Stomach (tissue), 9 donors: ENCODE data around the gene GPC6. TPM values are rescaled to one million over a fixed set of nuclear protein-coding genes. Genes with fewer than 3 reads are reported as not detected.

Experiments used
- DNase-seq, 2 donors: peaks; one replicate each; pipeline versions ENCODE4 v3.0.0 to v3.0.0-alpha.2; 2013 to 2019
- H3K27ac ChIP-seq, 5 donors: fragments of 200-600 bp in 4 of 5; sonication (generic) in 4 of 5; one replicate each; pipeline ENCODE4 v1.5.1; 2013 to 2019; ENCODE audit warnings: mild to moderate bottlenecking in 1 of 5, moderate library complexity in 1 of 5
- H3K27me3 ChIP-seq, 3 donors: fragments of 200-600 bp; sonication (generic); one replicate each; pipeline ENCODE4 v1.5.1; 2017 to 2019; ENCODE audit warnings: mixed run types in 1 of 3
- H3K36me3 ChIP-seq, 4 donors: fragments of 200-600 bp; sonication (generic); 1 replicate in 3 of 4; 2 replicates in 1 of 4; pipeline ENCODE4 v1.5.1; 2016 to 2019
- H3K4me1 ChIP-seq, 4 donors: fragments of 200-600 bp; sonication (generic); one replicate each; pipeline ENCODE4 v1.5.1; 2016 to 2019
- H3K4me3 ChIP-seq, 4 donors: fragments of 200-600 bp; sonication (generic) in 3 of 4; one replicate each; pipeline ENCODE4 v1.5.1; 2016 to 2019; ENCODE audit warnings: mild to moderate bottlenecking in 1 of 4
- H3K9me3 ChIP-seq, 4 donors: fragments of 200-600 bp; sonication (generic); one replicate each; pipeline ENCODE4 v1.5.1; 2016 to 2019
- EP300 ChIP-seq: sonication (generic); formaldehyde crosslinking; IDR thresholded peaks from one replicate; pipeline ENCODE4 v1.6.1; 2017; ENCODE audit warnings: antibody characterized with exemption
- POLR2A ChIP-seq, 4 donors: fragments of 450-650 bp; IDR thresholded peaks; one replicate each; pipeline ENCODE4 v1.6.1; 2016; ENCODE audit warnings: antibody characterized with exemption in 4 of 4, control low read depth in 2 of 4, mild to moderate bottlenecking in 1 of 4, moderate library complexity in 1 of 4
- POLR2AphosphoS5 ChIP-seq, 3 donors: sonication (generic); formaldehyde crosslinking; IDR thresholded peaks; one replicate each; pipeline ENCODE4 v1.6.1; 2016; ENCODE audit warnings: antibody characterized with exemption in 3 of 3
- WGBS, 5 donors: extraction: QIAGEN DNeasy Blood & Tissue Kit in 3 of 5; methylation state at CpG; one replicate each; pipeline versions ENCODE4 v1.1.5 to v1.1.7; 2013 to 2018; 5-methylcytosine and 5-hydroxymethylcytosine counted together
- intact Hi-C: fragments of 100-400 bp; cut with DNase I; formaldehyde crosslinking; loops from one replicate; pipeline ENCODE4 v1.15.1; 2023; ENCODE audit warnings: low total_unique reads
- polyA plus RNA-seq, 3 donors: library from polyadenylated mRNA; stranded (reverse); fragments of 200-250 nt; gene quantifications; one replicate each; pipeline ENCODE4 v1.2.3, GENCODE V29; 2013
- total RNA-seq, 5 donors: library from RNA; depleted of rRNA; stranded (reverse); fragments of >200 nt; gene quantifications; one replicate each; pipeline versions ENCODE4 v1.1.0 to v1.2.3, GENCODE V29; 2014 to 2016
- TF ChIP-seq, protein P1 (sequence below), 7 experiments: fragments of 450-650 bp in 4 of 7; fragments of 200-600 bp in 3 of 7; sonication (generic) in 3 of 7; IDR thresholded peaks; one replicate each; pipeline ENCODE4 v1.5.1; 2016 to 2019; ENCODE audit warnings: antibody characterized with exemption in 7 of 7, control low read depth in 2 of 7, mild to moderate bottlenecking in 1 of 7
- donor health status: healthy with polysubstance abuse.
- donor health status: Bipolar disorder and iron deficiency.
- donor health status: healthy.

Gene GPC6
- total and polyA plus RNA-seq, 8 donors: 0.70 to 52.7 (median 5.6) TPM

DNA sequence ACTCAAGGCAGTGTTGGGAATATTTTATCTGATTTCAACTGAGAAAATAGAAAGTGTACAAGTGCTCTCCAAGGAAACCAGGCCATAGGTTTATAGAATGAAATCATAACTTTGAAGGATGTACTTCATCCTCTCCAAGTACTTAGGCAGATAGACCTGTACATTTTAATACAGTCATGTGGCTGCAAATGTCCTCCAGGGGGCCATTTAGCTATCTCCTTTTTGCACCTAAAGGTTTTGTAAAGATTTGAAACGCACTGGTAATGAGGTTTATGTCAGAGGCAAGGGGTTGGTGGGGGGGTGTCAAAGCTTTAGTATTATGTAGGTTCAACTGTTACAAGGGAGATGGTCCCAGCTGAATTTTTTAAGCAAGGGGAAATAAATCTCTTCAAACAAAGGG lies 888.4 kb downstream of the GPC6 start:
- TF ChIP-seq POLR2AphosphoS5 (IDR thresholded peaks at IDR 0.05) (no peak), EP300 (no peak), POLR2A (IDR thresholded peaks at IDR 0.05) (no peak)
- TF ChIP-seq, protein P1, sequence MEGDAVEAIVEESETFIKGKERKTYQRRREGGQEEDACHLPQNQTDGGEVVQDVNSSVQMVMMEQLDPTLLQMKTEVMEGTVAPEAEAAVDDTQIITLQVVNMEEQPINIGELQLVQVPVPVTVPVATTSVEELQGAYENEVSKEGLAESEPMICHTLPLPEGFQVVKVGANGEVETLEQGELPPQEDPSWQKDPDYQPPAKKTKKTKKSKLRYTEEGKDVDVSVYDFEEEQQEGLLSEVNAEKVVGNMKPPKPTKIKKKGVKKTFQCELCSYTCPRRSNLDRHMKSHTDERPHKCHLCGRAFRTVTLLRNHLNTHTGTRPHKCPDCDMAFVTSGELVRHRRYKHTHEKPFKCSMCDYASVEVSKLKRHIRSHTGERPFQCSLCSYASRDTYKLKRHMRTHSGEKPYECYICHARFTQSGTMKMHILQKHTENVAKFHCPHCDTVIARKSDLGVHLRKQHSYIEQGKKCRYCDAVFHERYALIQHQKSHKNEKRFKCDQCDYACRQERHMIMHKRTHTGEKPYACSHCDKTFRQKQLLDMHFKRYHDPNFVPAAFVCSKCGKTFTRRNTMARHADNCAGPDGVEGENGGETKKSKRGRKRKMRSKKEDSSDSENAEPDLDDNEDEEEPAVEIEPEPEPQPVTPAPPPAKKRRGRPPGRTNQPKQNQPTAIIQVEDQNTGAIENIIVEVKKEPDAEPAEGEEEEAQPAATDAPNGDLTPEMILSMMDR (IDR thresholded peaks at IDR 0.05): no peak
- H3K9me3 ChIP-seq: no peaks in the 10 kb centered on the region
- intact Hi-C loops: no loop called here

DNA sequence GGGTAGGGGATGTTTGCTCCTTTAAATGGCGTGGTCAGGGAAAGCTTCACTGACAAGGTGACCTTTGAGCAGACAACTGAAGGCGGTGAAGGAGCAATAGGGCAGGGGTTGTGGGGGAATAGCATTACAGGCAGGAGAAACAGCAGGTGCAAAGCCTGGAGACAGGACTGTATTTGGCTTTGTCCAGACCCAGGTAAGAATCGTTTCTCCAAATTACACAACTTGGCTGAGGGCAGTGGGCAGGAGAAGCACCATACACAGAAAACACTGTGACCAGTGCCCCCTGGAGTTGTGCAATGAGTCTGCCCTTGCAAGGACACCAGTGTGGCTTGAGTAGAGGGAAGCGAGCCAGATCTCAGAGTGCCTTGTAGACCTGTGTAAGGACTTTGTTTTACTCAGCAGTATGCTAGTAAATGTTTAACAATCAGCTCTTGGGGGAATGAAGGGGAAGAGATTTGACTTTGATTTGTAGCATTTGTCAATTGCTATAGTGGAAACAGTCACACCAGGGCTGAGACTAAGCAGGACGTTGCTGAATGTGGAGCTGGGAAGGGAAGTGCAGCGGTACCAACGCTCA lies 892.8 kb downstream of the GPC6 start:
- TF ChIP-seq, protein P1 (IDR thresholded peaks at IDR 0.05): no peak
- no peak for TF ChIP-seq POLR2AphosphoS5 (IDR thresholded peaks at IDR 0.05)
- TF ChIP-seq POLR2A (IDR thresholded peaks at IDR 0.05): no peak
- TF ChIP-seq EP300: no peak
- DNase-seq: peak; percentile 45 to 75
- Histone ChIP-seq H3K27me3 (no peaks in the 10 kb centered on the region), H3K27ac (no peak overlapping the region), H3K4me3 (no peak overlapping the region), H3K36me3 (no peaks in the 10 kb centered on the region), H3K4me1 (no peaks in the 10 kb centered on the region), H3K9me3 (no peaks in the 10 kb centered on the region)
- intact Hi-C loops: no loop called here
- 37 to 52% (median 45%) methylated on average over 7 of the region's 7 CpGs for whole genome bisulfite sequencing, 5 donors

More for the DNA sequence above, 888.4 kb downstream of the GPC6 start:
- 61 to 88% (median 77%) methylated on average over 1 of the region's 1 CpG for WGBS, 5 donors
- Histone ChIP-seq H3K36me3 (no peaks in the 10 kb centered on the region), H3K27me3 (no peaks in the 10 kb centered on the region), H3K27ac (no peak overlapping the region), H3K4me1 (no peaks in the 10 kb centered on the region), H3K4me3 (no peak overlapping the region)
- DNase-seq: no peak

DNA sequence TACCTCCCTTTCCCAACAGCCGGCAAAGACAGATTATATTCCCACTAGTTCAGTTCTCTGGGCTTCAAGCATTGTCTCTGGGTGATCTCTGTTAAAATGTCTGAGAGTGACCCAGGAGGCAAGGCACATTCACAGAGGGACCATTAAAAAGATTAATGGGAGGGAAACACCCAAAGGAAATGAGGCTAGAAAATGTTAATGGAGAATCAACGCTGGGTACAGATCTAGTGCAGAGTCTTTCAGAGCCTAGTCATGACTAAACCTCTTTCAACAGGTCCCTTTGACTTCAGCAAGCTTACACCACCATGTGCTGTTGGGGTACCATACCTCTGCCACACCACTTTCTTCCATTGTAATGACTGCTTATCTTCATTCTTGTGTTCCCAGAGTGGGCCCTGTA lies 894.3 kb downstream of the GPC6 start:
- H3K27me3 ChIP-seq: no peaks in the 10 kb centered on the region
- DNase-seq: no peak
- TF ChIP-seq POLR2AphosphoS5 (IDR thresholded peaks at IDR 0.05): no peak
- no peak for TF ChIP-seq POLR2A (IDR thresholded peaks at IDR 0.05)
- TF ChIP-seq EP300: no peak
- TF ChIP-seq, protein P1 (IDR thresholded peaks at IDR 0.05): no peak
- no peak overlapping the region for H3K4me3 ChIP-seq
- H3K9me3 ChIP-seq: no peaks in the 10 kb centered on the region
- H3K27ac ChIP-seq: no peak overlapping the region
- no peaks in the 10 kb centered on the region for H3K36me3 ChIP-seq
- 53 to 61% (median 55%) methylated on average over 2 of the region's 2 CpGs for WGBS, 5 donors
- H3K4me1 ChIP-seq: no peaks in the 10 kb centered on the region
- intact Hi-C loops: no loop called here

DNA sequence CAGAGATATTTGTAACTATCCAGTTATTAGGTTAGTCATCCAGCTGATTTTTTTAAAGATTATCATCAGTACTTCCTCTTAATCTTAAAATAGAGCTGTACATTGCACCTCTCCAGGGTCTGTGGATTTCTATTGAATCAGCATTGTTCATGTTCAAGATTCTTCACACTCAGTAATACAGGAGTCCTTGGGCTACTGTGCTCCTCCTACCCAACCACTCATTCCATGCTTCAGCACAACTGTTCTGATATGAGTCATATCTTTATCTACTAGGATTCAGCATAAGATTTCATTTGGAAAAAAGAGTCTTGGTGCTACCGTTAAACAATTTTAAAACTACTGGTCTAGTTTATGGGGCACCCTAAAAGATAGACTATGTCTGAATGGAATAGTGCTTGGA lies 895.1 kb downstream of the GPC6 start:
- no peak for TF ChIP-seq POLR2AphosphoS5 (IDR thresholded peaks at IDR 0.05)
- TF ChIP-seq POLR2A (IDR thresholded peaks at IDR 0.05): no peak
- TF ChIP-seq EP300: no peak
- TF ChIP-seq, protein P1 (IDR thresholded peaks at IDR 0.05): no peak
- no peaks in the 10 kb centered on the region for H3K4me1 ChIP-seq
- H3K9me3 ChIP-seq: no peaks in the 10 kb centered on the region
- no peaks in the 10 kb centered on the region for H3K27me3 ChIP-seq
- intact Hi-C loops: no loop called here
- H3K27ac ChIP-seq: no peak overlapping the region
- no peak overlapping the region for H3K4me3 ChIP-seq
- DNase-seq: no peak
- 27 to 58% (median 43%) methylated on average over 1 of the region's 1 CpG for WGBS, 5 donors
- H3K36me3 ChIP-seq: no peaks in the 10 kb centered on the region
